Uterine smooth muscle cell (primary cell): Measurements from ENCODE around the gene SF3B6. TPM values are rescaled to one million over a fixed set of nuclear protein-coding genes. Genes with fewer than 3 reads are reported as not detected.

Experiments used
- total RNA-seq: library from RNA; depleted of rRNA; stranded (reverse); fragments of >200 nt; gene quantifications from 2 replicates; pipeline ENCODE4 v1.2.3, GENCODE V29; 2014

SF3B6 gene, protein sequence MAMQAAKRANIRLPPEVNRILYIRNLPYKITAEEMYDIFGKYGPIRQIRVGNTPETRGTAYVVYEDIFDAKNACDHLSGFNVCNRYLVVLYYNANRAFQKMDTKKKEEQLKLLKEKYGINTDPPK
- total RNA-seq = 139 and 147 TPM in 2 replicates

GRCh38 chr2:24075915-24076848 is at the start of gene SF3B6:
SF3B6 (minus strand) TSS chr2:24076326; CDS start chr2:24076229, 97 bp downstream.

DNA sequence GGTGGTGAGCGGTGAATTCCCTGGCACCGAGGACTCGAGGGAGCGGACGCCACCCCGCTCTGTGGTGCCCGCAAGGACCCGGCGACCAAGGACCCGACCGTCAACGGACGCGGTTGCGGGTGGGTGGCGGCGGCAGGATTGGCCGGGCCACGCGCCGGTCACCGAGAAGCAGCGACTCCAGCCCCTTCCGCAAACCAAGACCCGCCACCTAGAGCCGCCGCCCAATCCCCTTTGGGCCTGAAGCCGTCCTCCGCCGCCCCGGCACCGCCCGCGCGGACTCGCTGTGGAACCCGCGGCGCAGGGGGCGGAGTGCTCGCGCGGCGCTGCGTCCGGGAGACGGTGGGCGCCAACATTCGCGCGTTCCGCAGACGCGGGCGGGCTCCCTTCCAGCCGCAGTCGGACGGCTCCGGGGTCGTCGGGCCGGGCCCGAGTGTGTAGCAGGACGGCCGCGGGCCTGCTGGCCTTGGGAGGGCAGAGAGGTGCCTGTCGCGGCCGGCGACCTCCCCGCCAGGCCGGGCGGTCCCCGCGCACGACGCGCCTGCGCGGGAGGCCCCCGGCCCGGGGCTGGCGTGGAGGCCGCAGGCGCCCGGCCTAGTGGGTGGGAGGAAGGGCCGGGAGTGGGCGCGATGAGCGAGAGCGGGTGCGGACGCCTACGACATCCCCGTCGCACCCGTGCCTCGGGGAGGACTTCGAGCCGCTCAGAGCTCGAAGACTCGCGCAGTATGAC is 47.2 kb upstream of the SF3B6 start, which contains the start of the genes FAM228B and PFN4:
TSS of gene FAM228B (plus strand) at position 275 of the 727 bp plus-strand sequence. CDS start 893 bp downstream, outside the sequence.
TSS of gene PFN4 (minus strand) at position 140 of the 727 bp plus-strand sequence. CDS start 799 bp downstream, outside the sequence.

GRCh38 chr2:24084386-24085199 is 8.5 kb upstream of the SF3B6 start, which contains the start of gene TP53I3:
TP53I3 (minus strand) TSS chr2:24084834; CDS start chr2:24084326, 508 bp downstream.

GRCh38 chr2:24049485-24050021 is 26.6 kb downstream of the SF3B6 start, which contains the start of gene FKBP1B:
FKBP1B (plus strand) TSS chr2:24049741; CDS start chr2:24049850, 109 bp downstream.

DNA sequence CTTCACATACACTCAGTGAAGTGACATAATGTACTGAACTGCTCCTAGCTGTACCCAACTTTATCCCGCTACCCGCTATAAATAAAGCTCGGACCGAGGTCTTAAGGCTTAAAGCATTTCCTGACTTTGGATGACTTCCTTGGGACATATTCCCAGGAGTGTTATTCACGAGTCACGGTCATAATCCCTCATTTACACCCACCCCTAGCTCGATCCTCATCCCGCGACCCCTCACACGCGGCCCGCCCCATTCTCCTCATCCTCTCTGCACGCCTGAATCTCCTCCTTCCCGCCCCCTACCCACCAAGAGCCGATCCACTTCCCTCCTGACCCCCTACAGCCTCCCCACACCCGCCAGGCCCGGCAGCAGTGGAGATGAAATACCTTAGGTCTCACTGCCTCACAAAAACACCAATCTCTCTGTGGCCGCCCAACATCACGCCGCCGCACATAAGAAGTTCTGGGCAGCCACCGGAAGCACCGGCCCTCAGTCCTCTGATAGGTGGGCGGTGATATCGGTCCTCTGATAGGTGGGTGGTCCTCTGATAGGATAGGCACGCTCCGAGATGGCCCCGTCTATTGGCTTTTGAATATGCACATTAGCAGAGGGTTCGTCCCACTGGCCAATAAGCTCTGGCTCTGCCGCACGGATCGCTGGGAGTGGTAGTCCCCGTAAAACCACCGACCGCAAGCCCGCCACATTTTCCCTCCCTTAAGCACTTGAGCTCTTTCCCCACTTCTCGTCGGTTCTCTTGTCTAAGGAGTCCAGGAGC is 29.0 kb downstream of the SF3B6 start, which contains the start of gene WDCP:
TSS of gene WDCP (minus strand) at position 462 of the 773 bp plus-strand sequence. CDS start 7,897 bp downstream, outside the sequence.

Other genes starting within 250 kb of the SF3B6 start
- 12.0 and 15.4 TPM in 2 replicates for gene ATAD2B, start 149.2 kb downstream of the SF3B6 start, total RNA-seq
- gene UBXN2A, start 135.9 kb downstream of the SF3B6 start, total RNA-seq = 11.6 and 13.9 TPM in 2 replicates
- gene MFSD2B, start 66.2 kb downstream of the SF3B6 start, total RNA-seq = under 0.01 and 0.11 TPM in 2 replicates
- 9.0 and 12.1 TPM in 2 replicates for gene WDCP, start 28.9 kb downstream of the SF3B6 start, total RNA-seq
- gene FKBP1B, start 26.6 kb downstream of the SF3B6 start, total RNA-seq = 6.6 and 10.9 TPM in 2 replicates
- gene TP53I3, start 8.5 kb upstream of the SF3B6 start, total RNA-seq = 31.3 and 65.1 TPM in 2 replicates
- 0.33 and 0.62 TPM in 2 replicates for gene PFN4, start 47.0 kb upstream of the SF3B6 start, total RNA-seq
- gene FAM228B, start 47.1 kb upstream of the SF3B6 start, total RNA-seq = 6.6 and 11.0 TPM in 2 replicates
- under 0.01 and 0.11 TPM in 2 replicates for gene FAM228A, start 98.7 kb upstream of the SF3B6 start, total RNA-seq